GM08714 (cell line): ENCODE results near the gene LY6G5C.

Experiments
- H3K4me3 ChIP-seq: fragments of 200-500 bp; sonication (Bioruptor generic); 2 replicates; pipeline ENCODE4 v1.5.1; 2014; ENCODE audit warnings: mild to moderate bottlenecking, low read length, inconsistent platforms
- ZNF274 ChIP-seq: IDR thresholded peaks from 2 replicates; pipeline ENCODE4 v1.6.1; 2012; ENCODE audit warnings: mild to moderate bottlenecking, low read depth, low read length

The LY6G5C gene

DNA sequence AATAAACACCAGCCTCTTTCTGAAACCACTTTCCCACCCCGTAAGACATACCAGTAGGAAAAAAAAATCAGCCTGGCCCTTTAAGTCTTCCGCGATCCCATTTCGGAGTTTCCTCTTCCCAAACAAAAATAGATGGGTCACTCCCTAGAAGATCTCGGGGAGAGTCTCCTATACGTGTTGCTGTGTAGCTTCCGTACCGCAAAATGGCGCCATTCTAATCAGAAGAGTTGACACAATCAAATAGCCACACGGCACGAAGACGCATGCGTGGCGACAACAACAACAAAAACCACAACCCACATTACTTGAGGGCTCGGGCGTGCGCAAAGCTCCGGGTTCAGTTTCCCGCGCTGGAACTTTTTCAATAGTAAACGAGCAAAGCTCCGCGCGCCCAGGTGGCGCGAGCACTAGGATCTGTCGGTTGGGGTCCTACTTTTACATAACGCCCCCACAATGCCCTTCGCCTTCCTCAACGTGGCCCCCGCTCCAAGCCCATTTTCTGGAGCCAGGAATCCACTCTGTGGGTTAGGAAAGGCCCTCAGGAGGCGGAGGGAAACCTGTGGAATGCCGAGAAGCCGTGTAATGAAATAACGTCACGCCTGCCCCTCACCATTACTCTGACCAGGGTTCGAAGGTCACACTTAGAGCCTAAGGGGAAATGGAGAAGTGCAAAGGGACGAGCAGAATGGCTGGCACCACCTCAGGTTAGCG, 15.9 kb downstream of the LY6G5C start, which contains the start of gene GPANK1:
TSS of gene GPANK1 (minus strand) at position 208 of the 711 bp plus-strand sequence. CDS start 519 bp downstream, outside the sequence.
- H3K4me3 ChIP-seq: peak within 1 kb of the TSS; percentile 91
- TF ChIP-seq ZNF274: no peak

DNA sequence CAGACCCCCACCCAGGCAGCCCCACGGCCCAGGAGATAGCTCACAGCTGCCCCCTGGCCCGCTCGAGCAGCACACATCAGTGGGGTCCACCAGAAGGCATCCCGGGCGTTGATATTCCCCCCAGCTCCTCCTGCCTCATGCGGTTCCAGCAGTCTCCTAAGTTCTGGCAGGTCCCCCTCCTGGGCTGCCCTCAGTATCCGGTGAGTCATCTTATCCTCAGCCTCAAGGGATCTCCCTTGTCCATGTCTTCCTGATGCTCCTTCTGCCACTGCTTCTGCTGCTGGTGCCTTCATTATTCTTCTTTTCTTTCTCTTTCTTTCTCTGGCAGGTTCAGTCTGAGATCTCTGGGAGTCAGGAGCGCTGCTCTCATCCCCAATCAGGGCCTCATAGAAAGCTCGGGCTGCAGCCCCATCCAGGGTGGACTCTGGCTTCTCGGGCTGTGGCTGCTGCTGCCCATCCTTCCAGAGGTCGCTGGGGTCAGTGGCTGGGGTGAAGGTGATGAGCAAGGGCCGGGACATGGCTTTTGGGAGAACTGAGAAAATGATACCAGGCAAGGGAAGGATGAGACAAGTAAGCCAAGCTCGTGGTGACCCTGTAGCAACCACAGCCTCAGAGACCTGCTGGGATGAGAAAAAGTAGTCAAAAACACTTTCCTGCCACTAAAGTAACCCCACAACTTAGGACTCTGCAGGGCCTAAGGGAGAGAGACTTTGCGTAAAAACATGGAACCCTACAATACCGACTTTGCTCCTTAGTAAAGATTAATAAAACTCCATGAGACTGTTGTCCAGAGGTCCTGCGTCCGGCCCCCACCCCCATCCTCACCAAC, 16.7 kb downstream of the LY6G5C start:
- TF ChIP-seq ZNF274: no peak
- peak overlapping the region; percentile 91 for H3K4me3 ChIP-seq

DNA sequence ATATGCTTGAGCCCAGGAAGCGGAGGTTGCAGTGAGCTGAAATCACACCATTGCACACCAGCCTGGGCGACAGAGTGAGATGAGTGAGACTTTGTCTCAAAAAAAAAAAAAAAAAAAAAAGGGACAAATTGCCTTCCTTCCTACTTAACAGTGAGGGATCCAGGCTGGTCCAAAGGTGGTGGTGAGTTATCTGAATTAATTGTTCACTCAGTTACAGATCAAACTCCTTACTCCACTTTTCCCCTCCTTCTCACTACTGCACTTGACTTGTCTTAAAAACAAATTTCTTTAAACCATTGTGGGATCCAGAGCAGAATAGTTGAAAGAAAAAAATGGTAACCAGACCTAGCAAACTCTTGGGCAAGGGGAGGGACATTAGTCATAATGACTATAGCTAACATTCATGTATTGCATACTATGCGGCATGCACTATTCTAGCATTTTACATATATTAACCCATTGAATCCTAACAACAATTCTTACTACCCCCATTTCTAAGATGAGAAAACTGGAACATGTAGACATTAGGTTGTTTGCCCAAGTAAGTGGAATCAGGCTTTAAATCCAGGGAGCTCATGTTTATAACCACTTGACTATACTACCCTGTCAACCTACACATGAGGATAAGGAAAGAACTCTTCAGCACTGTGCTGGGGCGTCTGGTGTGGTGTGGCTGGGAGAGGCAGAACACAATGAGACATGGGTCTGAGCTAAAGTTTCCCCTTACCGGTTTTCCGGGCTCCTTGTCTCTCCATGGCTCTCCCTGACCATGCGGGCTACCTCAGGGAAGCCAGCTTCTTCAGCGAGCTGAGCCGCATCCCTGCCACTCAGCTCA, 17.5 kb downstream of the LY6G5C start:
- H3K4me3 ChIP-seq: peak overlapping the region; percentile 91; the same call in 1 of the 2 replicates
- TF ChIP-seq ZNF274: no peak

DNA sequence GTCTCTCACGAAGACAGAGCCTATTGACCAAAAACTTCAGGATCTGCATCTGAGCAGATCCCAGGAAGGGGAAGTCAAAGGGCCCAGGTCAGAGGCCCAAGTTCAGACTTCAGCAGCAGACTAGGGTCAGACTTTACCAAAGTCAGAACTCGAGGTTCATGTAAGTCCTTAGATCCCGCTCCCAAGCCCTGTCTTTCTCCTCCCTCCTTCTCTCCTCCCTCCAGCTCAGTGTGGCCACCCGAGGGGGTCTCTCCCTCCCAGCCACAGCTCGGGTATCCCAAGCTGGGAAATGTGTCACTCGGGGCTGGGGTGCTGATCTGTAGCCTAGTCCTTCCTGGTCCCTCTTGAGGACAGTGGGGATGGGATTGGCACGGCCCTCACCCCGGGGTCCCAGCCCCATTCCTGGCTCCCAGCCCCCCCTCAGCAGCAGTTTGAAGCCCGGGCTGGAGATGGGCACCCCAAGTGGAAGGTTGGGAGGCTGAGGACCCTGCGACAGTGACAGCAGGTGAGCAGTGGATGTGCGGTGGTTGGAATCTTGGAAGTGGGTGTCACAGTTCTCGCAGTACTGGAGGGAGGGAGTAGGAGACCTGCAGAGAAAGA, 18.6 kb downstream of the LY6G5C start:
- TF ChIP-seq ZNF274: no peak
- peak overlapping the region; percentile 1; the same call in 1 of the 2 replicates for H3K4me3 ChIP-seq

- no peak for TF ChIP-seq ZNF274
- H3K4me3 ChIP-seq: peak overlapping the region; percentile 76; the same call in 1 of the 2 replicates
These were observed 19.4 kb downstream of the LY6G5C start for GRCh38 chr6:31661262-31662123.

DNA sequence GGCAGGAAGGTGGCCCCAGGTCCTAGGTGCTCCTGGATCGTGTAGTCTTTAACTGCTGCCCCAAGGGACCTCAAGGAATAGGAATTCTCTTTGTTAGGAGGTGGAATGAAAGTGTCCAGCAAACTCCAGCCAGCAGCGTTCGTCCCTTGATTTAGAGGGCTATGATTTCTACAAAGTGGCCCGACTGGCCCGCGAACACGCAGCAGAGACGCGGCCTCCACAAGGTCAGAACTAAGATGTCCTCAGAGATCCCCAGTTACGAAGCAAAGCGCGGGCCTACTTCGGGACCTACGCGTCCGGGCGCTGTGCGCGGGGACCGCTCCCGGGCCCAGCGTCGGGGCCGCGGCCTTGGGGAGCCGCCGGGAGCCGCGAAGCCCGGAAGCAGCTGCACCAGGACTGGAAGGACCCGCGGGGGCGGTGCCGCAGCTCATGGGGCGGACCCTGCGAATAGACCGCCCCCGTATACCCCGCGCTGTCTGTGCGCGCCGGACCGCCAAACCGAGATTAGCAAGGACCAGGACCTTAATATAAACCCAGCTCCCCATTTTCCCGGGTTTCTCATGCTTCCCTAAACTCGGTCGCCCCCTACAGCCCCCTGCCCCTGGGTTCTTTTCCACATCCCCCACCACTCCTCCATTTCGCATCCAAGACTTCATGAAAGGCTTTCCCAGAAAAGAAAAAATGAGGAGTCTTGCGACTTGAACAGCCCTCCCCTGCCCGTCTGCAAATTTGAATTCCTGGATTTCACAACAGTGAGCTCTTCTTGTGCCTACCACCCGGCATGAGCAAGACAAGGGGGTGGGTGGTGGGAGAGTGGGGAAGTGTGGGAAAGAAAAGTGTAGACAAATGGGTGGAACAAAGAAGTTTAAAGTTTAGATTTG, 20.2 kb downstream of the LY6G5C start, which contains the start of gene C6orf47:
TSS of gene C6orf47 (minus strand) at position 398 of the 881 bp plus-strand sequence. CDS start 831 bp downstream, outside the sequence.
- TF ChIP-seq ZNF274: no peak
- peak within 1 kb of the TSS; percentile 76 for H3K4me3 ChIP-seq

- peak overlapping the region; percentile 76 for H3K4me3 ChIP-seq
- TF ChIP-seq ZNF274: no peak
These were observed 21.1 kb downstream of the LY6G5C start for GRCh38 chr6:31659649-31660380.

- TF ChIP-seq ZNF274: no peak
- peak overlapping the region; percentile 76; the same call in 1 of the 2 replicates for H3K4me3 ChIP-seq
These were observed 21.8 kb downstream of the LY6G5C start for GRCh38 chr6:31658983-31659648.

DNA sequence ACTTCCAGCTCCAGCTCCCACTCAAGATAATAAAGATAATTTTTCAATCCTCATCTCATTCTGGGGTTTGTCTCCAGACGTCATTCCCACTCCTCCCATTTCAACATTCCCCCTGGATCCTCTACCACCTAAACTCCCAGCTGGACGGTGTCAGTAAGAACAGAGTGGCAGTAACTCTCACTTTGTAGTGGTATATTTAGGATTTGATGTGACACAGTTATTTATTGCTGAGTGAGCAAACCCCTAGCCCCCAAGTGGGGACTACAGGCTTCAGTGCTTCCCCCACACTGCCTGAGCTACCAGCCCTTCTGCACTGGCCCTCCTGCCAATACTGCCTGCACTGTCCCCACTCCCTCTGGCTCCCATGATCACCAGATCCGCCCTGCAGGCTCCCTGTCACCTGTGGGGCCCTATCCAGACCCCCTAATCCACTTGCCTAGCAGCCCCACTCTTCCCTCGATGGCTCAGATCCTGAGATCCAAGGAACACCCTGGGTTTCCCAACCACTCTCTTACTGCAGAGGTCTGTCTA, 22.6 kb downstream of the LY6G5C start:
- no peak overlapping the region for H3K4me3 ChIP-seq
- no peak for TF ChIP-seq ZNF274

DNA sequence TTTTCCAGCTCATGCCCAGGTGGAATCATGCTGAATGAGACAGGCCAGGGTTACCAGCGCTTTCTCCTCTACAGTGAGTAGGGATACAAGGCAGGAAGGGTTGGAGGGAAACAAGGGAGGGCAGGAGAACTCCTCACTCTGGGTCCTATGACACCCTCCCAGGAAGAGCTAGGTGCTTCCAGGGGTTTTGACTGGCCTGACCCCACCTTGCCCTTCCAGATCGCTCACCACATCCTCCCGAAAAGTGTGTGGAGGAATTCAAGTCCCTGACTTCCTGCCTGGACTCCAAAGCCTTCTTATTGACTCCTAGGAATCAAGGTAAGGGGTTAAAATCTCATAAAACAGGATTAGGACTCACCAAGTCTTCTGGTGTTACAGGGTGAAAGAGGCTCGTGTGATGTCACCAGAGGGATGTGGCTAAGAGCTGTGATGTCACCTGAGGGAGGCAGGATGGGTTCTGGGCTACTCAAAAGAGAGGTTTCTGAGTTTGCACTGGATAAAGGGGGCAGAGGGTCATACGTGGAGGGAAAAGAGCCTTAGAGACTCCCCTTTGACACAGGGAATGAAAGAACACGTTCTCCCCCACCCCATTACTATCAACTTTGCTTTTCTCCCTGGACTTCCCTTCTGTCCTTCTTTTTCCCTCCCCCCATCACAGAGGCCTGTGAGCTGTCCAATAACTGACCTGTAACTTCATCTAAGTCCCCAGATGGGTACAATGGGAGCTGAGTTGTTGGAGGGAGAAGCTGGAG, 23.3 kb downstream of the LY6G5C start:
- H3K4me3 ChIP-seq: no peak overlapping the region
- no peak for TF ChIP-seq ZNF274
